GM13977 (cell line): ENCODE results near the gene RFX2.
"Not testable (repeated sequence)": the region's sequence is repeated elsewhere in the genome, so short reads cannot be mapped to it uniquely, and the experiment has no call there.

ENCODE experiments used
- DNase-seq: peaks from one replicate; pipeline ENCODE4 v3.0.0; 2012; ENCODE audit warnings: low spot score
- in situ Hi-C: fragments of 300-500 bp; cut with MboI; formaldehyde crosslinking; loops from one replicate; pipeline ENCODE4 v1.12.0; 2022; ENCODE audit warnings: low sequenced_read_pairs, low pct_unique_long_range_greater_than_20kb, mixed read lengths, inconsistent platforms; ENCODE audit not compliant: unreplicated experiment
- TF ChIP-seq, protein P1 (sequence below): IDR thresholded peaks from 2 replicates; pipeline ENCODE4 v1.5.1; 2012; ENCODE audit warnings: mild to moderate bottlenecking, control low read depth; ENCODE audit not compliant: insufficient read depth; ENCODE audit errors: extremely low read depth, missing control alignments

Gene RFX2

DNA sequence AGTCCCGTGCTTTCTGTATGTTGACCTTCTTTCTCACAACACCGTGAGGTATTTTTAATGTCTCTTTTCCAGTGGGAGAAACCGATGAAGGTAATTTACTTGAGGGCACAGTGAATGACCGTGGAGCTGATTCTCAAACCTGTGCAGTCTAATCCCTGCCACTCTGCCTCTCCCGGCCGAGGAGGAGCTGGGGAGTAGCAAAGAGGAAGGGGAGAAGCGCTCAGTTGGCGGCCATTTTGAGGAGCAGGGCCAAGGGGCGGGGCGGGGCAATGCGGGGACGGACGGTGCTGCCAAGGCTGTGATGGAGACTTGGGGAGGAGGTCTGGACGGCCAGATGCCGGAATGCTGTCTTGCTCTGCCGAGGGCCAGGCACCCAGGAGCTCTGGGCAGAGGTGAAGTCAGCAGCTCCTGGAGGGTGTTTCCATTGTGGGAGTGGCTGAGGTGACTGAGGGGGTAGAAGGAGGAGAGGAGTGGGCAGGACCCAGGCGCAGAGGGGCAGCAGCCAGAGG, 120.0 kb downstream of the RFX2 start:
- in situ Hi-C loops: no loop called here
- TF ChIP-seq, protein P1, sequence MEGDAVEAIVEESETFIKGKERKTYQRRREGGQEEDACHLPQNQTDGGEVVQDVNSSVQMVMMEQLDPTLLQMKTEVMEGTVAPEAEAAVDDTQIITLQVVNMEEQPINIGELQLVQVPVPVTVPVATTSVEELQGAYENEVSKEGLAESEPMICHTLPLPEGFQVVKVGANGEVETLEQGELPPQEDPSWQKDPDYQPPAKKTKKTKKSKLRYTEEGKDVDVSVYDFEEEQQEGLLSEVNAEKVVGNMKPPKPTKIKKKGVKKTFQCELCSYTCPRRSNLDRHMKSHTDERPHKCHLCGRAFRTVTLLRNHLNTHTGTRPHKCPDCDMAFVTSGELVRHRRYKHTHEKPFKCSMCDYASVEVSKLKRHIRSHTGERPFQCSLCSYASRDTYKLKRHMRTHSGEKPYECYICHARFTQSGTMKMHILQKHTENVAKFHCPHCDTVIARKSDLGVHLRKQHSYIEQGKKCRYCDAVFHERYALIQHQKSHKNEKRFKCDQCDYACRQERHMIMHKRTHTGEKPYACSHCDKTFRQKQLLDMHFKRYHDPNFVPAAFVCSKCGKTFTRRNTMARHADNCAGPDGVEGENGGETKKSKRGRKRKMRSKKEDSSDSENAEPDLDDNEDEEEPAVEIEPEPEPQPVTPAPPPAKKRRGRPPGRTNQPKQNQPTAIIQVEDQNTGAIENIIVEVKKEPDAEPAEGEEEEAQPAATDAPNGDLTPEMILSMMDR: no peak
- DNase-seq: no peak

DNA sequence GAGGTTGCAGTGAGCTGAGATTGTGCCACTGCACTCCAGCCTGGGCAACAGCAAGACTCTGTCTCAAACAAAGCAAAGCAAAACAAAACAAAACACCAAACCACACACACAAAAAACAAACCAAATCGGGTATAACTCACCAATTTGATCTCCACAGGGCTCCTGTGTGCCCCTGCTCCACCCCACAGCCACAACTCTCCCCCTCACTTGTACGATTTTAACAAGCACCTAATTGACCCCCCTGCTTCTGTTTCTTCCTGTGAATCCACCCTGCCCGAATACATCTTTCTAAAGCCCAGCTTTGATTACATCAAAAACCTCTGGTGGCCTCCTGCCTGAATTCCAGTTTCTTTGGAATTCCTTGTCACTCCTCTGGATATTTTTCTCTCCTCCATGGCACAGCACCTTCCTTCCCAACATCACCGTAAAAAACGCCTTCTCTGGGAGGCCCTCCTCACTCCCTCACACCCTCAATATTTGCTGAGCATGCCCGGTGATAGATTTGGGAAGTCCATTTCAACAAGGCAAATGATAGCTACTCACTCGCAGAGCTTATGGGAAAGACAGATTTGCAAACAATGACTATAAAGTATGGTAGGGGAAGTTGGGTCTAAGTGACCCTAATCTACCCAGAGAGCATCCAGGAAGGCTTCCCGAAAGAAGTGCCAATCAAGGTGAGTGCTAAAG, 120.8 kb downstream of the RFX2 start:
- no peak for DNase-seq
- in situ Hi-C loops: no loop called here
- TF ChIP-seq, protein P1: no peak

DNA sequence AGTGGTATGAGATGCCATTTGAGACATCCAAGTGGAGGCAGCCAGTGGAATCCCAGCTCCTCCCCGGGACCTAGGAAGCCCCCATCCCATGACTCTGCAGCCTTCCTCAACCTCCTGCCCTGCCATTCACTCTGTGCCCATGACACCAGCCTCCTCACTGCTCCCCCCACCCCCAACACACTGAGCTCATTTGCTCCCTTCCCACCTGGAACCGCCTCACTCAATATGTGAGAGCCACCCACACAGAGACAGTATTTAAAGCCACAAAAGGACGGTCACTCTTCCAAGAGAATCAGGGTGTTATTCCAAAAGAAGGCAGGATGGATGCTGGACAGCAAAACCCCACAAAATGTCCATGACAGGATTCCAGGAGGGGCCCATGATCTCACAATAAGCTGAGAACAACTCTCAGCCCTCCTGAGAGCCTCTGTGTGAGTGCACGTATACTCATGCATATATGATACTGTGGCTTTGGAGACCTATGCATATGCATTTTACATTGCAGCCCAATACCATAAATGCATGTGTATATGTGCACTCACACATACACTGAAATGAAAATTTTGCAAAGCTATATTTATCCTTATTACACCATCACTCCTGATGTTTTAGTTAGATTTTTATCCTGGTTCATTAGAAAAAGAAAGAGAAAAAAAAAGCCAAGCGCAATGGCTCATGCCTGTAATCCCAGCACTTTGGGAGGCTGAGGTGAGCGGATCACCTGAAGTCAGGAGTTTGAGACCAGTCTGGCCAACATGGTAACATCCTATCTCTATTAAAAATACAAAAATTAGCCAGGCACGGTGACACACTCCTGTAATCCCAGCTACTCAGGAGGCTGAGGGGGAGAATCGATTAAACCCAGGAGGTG, 121.5 kb downstream of the RFX2 start:
- TF ChIP-seq, protein P1: no peak
- in situ Hi-C loops: no loop called here
- no peak for DNase-seq

DNA sequence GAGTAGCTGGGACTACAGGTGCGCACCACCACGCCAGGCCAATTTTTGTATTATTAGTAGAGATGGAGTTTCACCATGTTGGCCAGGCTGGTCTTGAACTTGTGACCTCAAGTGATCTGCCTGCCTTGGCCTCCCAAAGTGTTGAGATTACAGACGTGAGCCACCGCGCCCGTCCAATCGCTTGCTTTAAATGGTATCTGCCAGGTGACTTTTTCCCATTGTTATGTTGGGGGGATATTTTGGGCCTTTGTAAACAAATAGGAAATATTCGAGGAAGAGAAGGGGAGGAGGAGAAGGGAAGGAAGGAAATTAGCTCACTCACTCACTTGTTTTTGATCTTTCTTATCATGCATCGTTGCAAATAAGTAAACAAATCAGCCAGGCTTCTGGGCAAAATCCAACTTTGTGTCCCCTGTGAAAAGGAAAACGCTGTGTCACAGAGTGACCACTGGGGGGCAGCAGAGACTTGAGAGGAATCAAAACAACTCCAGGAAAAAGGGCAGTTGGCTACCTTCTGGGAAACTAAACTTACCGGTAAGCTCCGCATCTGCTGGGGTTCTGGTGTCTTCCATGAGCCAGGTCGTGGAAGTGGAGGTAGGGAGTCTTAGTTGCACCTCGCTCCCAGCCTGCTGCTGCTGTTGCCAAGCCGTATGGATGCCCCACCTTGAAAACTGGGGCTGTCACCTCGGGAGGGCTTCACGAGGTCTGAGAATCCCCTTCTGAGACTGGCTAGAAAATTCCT, 123.1 kb downstream of the RFX2 start:
- TF ChIP-seq, protein P1: peak; percentile 88
- in situ Hi-C loops: no loop called here
- DNase-seq: peak; percentile 83

DNA sequence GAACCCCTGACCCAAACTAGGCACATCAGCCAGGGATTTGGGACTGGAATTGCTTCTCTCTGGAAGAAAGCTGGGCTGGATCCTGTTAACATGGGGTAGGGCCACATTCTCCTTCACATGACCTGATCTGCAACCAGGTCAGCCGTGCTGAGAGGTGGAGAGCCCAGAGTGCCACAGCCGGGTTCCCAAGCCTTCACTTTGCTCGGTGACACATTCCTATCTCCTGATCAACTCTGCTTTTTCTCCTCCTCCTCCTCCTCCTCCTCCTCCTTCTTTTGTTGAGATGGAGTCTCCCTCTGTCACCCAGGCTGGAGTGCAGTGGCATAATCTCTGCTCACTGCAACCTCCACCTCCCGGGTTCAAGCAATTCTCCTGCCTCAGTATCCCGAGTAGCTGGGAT, 124.5 kb downstream of the RFX2 start:
- in situ Hi-C loops: not testable (repeated sequence)

DNA sequence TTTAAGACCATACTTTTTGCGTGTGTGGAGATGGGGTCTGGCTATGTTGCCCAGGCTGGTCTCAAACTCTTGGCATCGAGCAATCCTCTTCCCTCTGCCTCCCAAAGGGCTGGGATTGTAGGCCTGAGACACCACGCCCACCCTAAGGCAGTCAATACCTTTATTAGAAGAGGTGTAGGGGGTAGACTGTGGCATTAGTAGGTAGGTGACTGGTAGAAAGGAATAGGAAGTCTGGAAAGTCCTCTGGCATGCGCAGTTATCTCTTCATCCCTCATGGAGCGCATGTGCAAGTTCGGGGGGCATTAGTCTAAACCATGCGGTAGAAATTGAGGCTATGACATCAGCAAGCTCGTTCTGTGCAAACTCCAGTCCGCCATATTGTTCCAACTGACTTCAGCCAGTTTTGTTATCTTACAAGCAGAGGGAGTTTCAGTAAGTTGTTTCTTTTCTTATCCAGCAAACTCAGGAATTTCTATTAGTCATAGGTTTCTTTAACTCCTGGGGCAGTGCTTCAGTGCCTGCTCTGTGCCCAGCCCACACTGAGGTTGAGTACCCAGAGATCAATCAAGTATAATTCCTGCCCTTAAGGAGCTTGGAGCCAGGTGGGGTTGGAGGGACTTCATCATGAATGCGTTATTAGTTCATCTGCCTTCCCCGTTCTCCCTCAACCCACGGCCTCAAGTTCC, 125.1 kb downstream of the RFX2 start:
- DNase-seq: no peak
- in situ Hi-C loops: no loop called here
- TF ChIP-seq, protein P1: no peak

More for the DNA sequence above, 124.5 kb downstream of the RFX2 start:
- not testable (repeated sequence) for DNase-seq
